Measurements from ENCODE around the gene EPHB1. TPM values are rescaled to one million over a fixed set of nuclear protein-coding genes. Genes with fewer than 3 reads are reported as not detected.

Gene EPHB1
- total and polyA plus RNA-seq, 2 donors (not counting 3 experiments of a cell fraction or from before 2014, with no cell fraction given), result 1.3 to 5.2 TPM

- BruUV-seq (replicated peaks), result no TSS peak
- Histone ChIP-seq H3K9me3 (replicated peaks; ENCODE audit: control insufficient read depth, insufficient read depth, low read length) (no peaks in the 10 kb centered on the region), H3K27ac (ENCODE audit: insufficient read depth, low read depth, low read length) (peak overlapping the region; percentile 56)
Measured at GRCh38 chr3:134846911-134847317, 51.9 kb downstream of the EPHB1 start.

DNA sequence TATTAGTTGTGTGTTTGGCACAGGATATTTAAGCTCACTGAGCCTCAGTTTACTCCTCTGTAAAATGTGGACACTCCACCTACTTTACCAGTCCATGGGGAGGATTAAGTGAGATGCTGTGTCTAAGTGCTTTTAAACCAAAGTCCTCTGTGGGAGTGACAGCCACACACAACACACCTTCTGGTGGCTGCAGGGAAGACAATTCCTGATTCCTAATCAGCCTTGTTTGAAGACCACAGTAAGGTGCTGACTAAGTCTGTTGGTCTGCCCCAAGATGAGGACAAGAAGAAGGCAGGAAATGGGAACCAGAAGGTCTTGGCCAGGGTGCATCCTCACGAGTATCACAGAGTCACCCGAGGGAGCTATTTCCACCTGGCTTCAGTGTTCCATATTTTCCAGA is 52.3 kb downstream of the EPHB1 start:
- H3K36me3 ChIP-seq (ENCODE audit: control insufficient read depth in 2 of 2, extremely low read depth in 1 of 2, insufficient read depth in 2 of 2, low read length in 2 of 2), result no peaks in the 10 kb centered on the region
- H3K27me3 ChIP-seq (ENCODE audit: control insufficient read depth in 2 of 2, insufficient read depth in 2 of 2, low read length in 2 of 2), result no peaks in the 10 kb centered on the region
- TF ChIP-seq CTCF (IDR thresholded peaks at IDR 0.05; ENCODE audit: extremely low read depth in 1 of 2, insufficient read depth in 1 of 2, low read depth in 1 of 2, low read length in 2 of 2) (no peak), POLR2A (IDR thresholded peaks at IDR 0.05; ENCODE audit: low read depth, low read length) (no peak), JUN (IDR thresholded peaks at IDR 0.05; ENCODE audit: borderline replicate concordance, insufficient read depth, insufficient read length, low read depth) (no peak), FOS (IDR thresholded peaks at IDR 0.05; ENCODE audit: borderline replicate concordance, insufficient read depth, low read length) (no peak), GATA2 (IDR thresholded peaks at IDR 0.05; ENCODE audit: insufficient read depth, insufficient read length, low read depth, low read length) (no peak), POLR2AphosphoS5 (IDR thresholded peaks at IDR 0.05; ENCODE audit: insufficient read depth, low read depth, low read length) (no peak), EZH2 (IDR thresholded peaks at IDR 0.05; ENCODE audit: borderline replicate concordance, low read depth, low read length, severe bottlenecking) (no peak), MYC (IDR thresholded peaks at IDR 0.05; ENCODE audit: low read depth, low read length) (no peak)
- TF ChIP-seq, protein P1, sequence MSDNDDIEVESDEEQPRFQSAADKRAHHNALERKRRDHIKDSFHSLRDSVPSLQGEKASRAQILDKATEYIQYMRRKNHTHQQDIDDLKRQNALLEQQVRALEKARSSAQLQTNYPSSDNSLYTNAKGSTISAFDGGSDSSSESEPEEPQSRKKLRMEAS (IDR thresholded peaks at IDR 0.05; ENCODE audit: insufficient read depth, insufficient read length), result no peak
- H3K4me3 ChIP-seq (replicated peaks in 1 of 3; ENCODE audit: insufficient read depth in 1 of 3, low read depth in 1 of 3, low read length in 3 of 3), result no peak overlapping the region
- BruUV-seq (replicated peaks), result TSS peak; percentile 91
- no peak overlapping the region for H2AFZ ChIP-seq (ENCODE audit: low read depth, low read length)
- peak overlapping the region; percentile 5 for H3K4me2 ChIP-seq (ENCODE audit: insufficient read depth, low read length)
- intact Hi-C loops (cut with micrococcal nuclease) (loop anchor here (1.0 to 5.0 kb wide), 3 partner anchors 52 to 475 kb away; partner anchors contain the start of genes AMOTL2 and EPHB1), dilution Hi-C loops (cut with MboI; ENCODE audit: extremely low pct_ligation_motif_present, low sequenced_read_pairs) (no loop called here)
- DNase-seq (ENCODE audit: low read depth, low spot score) (no peak), FAIRE-seq (no peak)
- ChIA-PET POLR2A (interaction anchor here (0.6 kb wide), 1 partner anchor 1106 kb away, joined by 4 read pairs; no protein-coding TSS in a partner anchor), CTCF (interaction anchor here (1.6 kb wide), 1 partner anchor 52 kb away, joined by 9 read pairs; the partner anchor contains the start of gene EPHB1)
- H3K9ac ChIP-seq (replicated peaks; ENCODE audit: extremely low read depth, insufficient read depth, low read length), result peak overlapping the region; percentile 11
- H3K9me1 ChIP-seq (replicated peaks; ENCODE audit: control insufficient read depth, extremely low read depth, insufficient read depth, low read length), result no peaks in the 10 kb centered on the region
- no peaks in the 10 kb centered on the region for H4K20me1 ChIP-seq (replicated peaks; ENCODE audit: control insufficient read depth, extremely low read depth, insufficient read depth, low read length)
- H3K4me1 ChIP-seq (ENCODE audit: control insufficient read depth, extremely low read depth, insufficient read depth, low read length), result peaks cover 18% of the 10 kb centered on the region
- H3K9me3 ChIP-seq (replicated peaks; ENCODE audit: control insufficient read depth, insufficient read depth, low read length), result no peaks in the 10 kb centered on the region
- peak overlapping the region; percentile 45 for H3K27ac ChIP-seq (ENCODE audit: insufficient read depth, low read depth, low read length)
- no peaks in the 10 kb centered on the region for H3K79me2 ChIP-seq (ENCODE audit: control insufficient read depth, insufficient read depth, low read length)

More at GRCh38 chr3:134846911-134847317, 51.9 kb downstream of the EPHB1 start:
- dilution Hi-C loops (cut with MboI; ENCODE audit: extremely low pct_ligation_motif_present, low sequenced_read_pairs) (no loop called here), intact Hi-C loops (cut with micrococcal nuclease) (loop anchor here (1.0 to 5.0 kb wide), 3 partner anchors 52 to 475 kb away; partner anchors contain the start of genes AMOTL2 and EPHB1)
- Histone ChIP-seq H3K4me1 (ENCODE audit: control insufficient read depth, extremely low read depth, insufficient read depth, low read length) (peaks cover 18% of the 10 kb centered on the region), H2AFZ (ENCODE audit: low read depth, low read length) (no peak overlapping the region), H3K79me2 (ENCODE audit: control insufficient read depth, insufficient read depth, low read length) (no peaks in the 10 kb centered on the region), H3K9ac (replicated peaks; ENCODE audit: extremely low read depth, insufficient read depth, low read length) (no peak overlapping the region), H3K9me1 (replicated peaks; ENCODE audit: control insufficient read depth, extremely low read depth, insufficient read depth, low read length) (no peaks in the 10 kb centered on the region), H3K4me3 (replicated peaks in 1 of 3; ENCODE audit: insufficient read depth in 1 of 3, low read depth in 1 of 3, low read length in 3 of 3) (no peak overlapping the region), H3K4me2 (ENCODE audit: insufficient read depth, low read length) (no peak overlapping the region), H3K36me3 (ENCODE audit: control insufficient read depth in 2 of 2, extremely low read depth in 1 of 2, insufficient read depth in 2 of 2, low read length in 2 of 2) (no peaks in the 10 kb centered on the region), H4K20me1 (replicated peaks; ENCODE audit: control insufficient read depth, extremely low read depth, insufficient read depth, low read length) (no peaks in the 10 kb centered on the region), H3K27me3 (ENCODE audit: control insufficient read depth in 2 of 2, insufficient read depth in 2 of 2, low read length in 2 of 2) (no peaks in the 10 kb centered on the region)
- DNase-seq (ENCODE audit: low read depth, low spot score), result peak; percentile 97
- CTCF ChIA-PET, result interaction anchor here (1.6 kb wide), 1 partner anchor 52 kb away, joined by 9 read pairs; the partner anchor contains the start of gene EPHB1
- peak; percentile 99 for FAIRE-seq
- POLR2A ChIA-PET, result interaction anchor here (0.6 kb wide), 1 partner anchor 1106 kb away, joined by 4 read pairs; no protein-coding TSS in a partner anchor
- TF ChIP-seq GATA2 (IDR thresholded peaks at IDR 0.05; ENCODE audit: insufficient read depth, insufficient read length, low read depth, low read length) (peak; percentile 72), JUN (IDR thresholded peaks at IDR 0.05; ENCODE audit: borderline replicate concordance, insufficient read depth, insufficient read length, low read depth) (peak; percentile 87), MYC (IDR thresholded peaks at IDR 0.05; ENCODE audit: low read depth, low read length) (no peak), FOS (IDR thresholded peaks at IDR 0.05; ENCODE audit: borderline replicate concordance, insufficient read depth, low read length) (peak; percentile 71), POLR2AphosphoS5 (IDR thresholded peaks at IDR 0.05; ENCODE audit: insufficient read depth, low read depth, low read length) (peak; percentile 74)
